NCI-H526 (cell line): ENCODE measurements around the gene PHLDB1.
"Not testable (repeated sequence)": the region's sequence is repeated elsewhere in the genome, so short reads cannot be mapped to it uniquely, and the experiment has no call there.

Source experiments
- DNase-seq, 2 experiments: peaks; one replicate each; lab custom pipeline; 2025; lab: John Stamatoyannopoulos, UW

PHLDB1 gene

DNA sequence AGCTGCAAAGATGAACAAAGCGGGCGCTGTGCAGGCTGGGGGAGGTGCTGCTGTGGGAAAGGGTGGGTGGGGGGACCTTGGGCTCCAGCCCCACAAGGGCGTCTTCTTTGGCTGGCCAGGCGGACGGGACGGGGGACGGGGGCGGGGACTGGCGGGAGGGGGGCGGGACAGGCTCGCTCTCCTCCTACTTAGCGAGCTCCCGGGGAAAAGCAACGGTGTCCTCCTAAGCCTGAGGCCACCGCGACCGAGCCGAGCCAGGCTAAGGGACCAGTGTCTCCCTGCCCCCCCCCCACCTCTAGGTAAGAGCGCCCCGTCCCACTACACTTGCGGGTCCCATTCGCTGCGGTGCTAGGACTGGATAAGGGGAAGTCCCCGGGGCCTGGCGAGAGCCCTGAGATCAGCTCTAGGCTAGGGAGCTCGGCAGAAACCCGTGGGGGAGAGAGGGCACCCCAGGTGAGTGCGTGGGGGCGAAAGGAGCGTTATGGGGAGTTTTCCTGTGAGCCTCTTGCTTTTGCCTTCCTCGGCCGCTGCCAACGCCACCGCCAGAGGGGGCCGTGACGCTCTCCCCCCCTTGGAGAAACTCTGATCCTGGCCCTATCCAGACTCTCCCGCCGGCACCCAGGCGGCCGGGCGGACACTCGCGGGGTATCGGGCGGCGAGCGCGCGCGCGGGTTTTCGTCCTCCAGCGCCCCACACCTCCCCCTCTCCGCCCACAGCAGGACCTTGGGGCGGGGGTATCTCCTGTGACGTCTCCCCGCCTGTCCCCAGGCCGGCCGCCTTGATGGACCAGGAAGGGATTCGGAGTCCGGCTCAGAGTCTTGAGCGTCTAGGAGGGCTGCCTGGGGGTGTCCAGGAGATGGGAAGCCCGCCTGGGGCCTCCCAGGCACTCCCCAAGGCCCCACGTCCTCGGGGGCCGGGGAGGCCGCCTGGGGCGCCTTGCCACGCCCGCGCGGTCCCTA lies at the start of gene PHLDB1:
TSS of gene PHLDB1 (plus strand) at position 215 of the 959 bp plus-strand sequence. CDS start 6,222 bp downstream, outside the sequence.
- peak in 1 of 2 experiments; percentile 88 for DNase-seq

DNA sequence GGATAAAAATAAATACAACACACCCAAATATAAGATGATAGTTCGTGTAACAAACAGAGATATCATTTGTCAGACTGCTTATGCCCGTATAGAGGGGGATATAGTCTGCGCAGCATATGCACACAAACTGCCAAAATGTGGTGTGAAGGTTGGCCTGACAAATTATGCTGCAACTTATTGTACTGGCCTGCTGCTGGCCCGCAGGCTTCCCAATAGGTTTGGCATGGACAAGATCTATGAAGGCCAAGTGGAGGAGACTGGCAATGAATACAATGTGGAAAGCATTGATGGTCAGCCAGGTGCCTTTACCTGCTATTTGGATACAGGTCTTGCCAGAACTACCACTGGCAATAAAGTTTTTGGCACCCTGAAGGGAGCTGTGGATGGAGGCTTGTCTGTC lies 46.6 kb upstream of the PHLDB1 start:
- DNase-seq = no peak

DNA sequence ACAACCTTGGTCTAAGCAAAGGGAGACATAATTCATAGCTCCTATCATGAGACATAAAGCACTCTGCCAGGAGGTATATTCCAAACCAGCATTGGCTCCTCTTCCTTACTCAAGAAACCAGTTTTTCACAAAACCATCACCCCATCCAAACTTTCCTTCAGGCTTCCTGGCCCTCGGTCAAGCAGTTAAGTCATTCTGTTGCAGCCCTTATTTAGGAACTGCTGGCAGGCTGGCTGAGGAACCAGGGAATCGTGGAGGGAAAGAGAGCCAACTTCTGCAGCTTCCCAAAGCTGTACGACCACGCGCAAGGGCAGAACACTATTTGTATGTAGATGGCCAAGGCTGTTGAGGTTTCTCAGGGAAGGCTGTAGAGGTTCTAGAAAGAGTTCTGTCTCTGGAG lies 42.4 kb upstream of the PHLDB1 start:
- DNase-seq = no peak

DNA sequence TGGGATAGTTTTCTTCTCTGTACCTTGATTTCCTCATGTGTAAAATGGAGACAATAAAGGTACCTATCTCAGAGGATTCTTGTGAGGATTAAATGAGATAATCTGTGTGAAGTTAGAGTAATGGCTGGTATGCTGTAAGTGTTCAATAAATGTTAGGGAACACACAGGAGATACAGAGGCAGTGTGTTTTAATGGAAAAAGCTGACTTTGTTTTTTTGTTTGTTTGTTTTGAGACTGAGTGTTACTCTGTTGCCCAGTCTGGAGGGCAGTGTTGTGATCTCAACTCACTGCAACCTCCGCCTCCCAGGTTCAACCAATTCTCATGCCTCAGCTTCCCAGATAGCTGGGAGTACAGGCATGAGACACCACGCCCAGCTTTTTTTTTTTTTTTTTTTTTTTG lies 37.7 kb upstream of the PHLDB1 start:
- no peak for DNase-seq

DNA sequence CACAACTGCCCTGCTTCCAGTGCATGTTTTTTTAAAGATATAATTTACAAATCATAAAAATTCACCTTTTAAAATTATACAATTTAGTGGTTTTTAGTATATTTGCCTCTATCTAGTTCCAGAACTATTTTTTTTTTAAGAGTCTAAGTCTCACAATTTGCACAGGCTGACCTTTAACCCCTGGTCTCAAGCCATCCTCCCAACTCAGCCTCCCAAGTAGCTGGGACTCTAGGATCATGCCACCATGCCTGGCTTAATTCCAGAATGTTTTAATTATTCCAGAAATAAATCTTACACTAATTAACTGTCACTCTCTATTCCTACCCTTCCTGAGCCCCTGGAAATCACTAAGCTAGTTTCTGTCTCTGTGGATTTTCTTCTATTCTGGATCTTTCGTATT lies 36.6 kb upstream of the PHLDB1 start:
- DNase-seq = no peak

DNA sequence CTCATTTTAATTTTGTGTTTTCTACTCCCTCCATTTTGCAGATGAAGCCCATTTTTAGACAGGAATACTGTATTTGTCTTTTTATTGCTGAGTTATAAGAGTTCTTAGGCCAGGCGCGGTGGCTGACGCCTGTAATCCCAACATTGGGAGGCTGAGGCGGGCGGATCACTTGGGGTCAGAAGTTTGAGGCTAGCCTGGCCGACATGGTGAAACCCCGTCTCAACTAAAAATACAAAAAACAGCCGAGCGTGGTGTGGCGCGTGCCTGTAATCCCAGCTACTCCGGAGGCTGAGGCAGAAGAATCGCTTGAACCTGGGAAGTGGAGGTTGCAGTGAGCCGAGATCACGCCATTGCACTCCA lies 35.7 kb upstream of the PHLDB1 start:
- peak in 1 of 2 experiments; percentile 59 for DNase-seq

DNA sequence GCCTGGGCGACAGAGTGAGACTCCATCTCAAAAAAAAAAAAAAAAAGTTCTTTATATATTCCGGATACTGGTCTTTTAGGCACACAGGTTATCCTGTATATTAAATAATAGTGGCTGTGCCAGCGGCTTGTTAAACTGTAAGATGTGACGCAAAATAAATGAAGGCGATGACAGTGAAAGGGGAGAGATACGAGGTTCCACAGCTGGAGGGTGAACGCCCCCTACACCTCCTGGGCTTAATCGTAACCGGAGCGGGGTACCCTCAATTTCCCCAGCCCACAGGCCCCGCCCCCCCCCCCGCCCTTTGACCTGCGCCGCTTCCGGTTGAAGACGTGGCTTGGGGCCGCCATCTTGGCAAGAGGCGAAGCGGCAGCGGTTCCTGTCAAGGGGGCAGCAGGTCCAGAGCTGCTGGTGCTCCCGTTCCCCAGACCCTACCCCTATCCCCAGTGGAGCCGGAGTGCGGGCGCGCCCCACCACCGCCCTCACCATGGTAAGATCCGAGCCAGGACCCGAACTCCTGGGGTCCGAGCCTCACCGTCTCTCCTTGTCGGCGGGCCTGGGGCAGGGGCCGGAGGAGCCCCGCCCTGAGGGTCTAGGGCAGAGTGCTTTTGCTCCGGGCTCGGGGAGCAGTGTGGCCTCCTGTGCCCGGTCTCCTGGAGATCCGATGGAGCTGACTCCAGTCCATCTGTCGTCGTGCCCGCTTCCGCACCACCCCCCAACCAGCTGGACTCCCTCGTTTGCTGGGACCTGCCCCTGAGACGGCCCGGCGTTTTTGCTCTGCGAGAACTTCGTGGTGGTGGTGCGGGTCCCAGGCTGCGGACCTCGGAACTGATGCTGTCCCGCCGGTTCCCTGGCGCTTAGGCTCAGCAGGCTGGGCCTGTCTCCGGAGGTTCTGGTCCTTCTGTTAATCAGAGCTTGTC lies 35.1 kb upstream of the PHLDB1 start, which contains the start of gene ARCN1:
TSS of gene ARCN1 (plus strand) at position 349 of the 920 bp plus-strand sequence. CDS start at position 488, 139 bp downstream.
- DNase-seq = peak; percentile 80 to 97

DNA sequence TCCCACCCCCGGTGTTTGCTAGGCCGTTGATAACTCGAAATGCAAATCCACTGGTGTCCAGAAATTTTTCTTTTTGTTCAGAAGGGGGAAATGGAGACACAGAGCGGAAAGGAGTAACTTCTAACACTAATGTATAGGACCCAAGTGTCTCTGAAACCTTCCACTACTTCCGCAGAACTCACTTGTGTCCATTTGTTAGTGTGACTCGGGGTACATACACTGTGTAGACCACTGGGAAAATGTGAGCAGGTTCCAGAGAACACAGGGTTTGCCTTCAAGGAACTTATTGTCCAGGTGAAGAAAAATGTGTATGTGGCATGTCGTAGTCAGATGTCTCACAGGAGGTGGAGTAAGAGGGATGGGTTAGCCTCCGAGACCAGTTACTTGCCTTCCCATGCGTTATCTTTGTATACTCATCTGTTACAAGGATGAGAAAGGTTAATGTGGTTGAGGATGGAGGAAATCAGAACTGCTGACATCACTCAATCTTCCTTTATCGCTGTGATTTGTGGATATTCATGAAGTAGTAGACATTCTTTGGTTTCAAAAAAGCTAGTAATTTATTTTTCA lies 34.3 kb upstream of the PHLDB1 start:
- DNase-seq = peak in 1 of 2 experiments; percentile 53

DNA sequence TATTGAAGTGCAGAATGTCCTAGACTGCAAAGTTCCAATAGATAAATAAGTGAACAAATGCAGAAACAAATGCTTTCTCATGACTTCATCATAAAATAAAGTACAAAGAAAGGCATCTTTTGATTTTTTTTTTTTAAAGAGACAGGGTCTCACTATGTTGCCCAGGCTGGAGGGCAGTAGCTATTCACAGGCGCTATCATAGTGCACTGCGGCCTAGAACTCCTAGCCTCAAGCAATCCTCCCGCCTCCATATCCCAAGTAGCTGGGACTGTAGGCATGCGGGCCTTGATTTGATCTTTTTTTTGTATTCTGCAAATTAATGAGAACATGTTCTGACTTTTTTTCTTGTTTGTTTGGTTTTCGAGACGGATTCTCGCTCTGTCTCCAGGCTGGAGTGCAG lies 32.8 kb upstream of the PHLDB1 start:
- DNase-seq = no peak

DNA sequence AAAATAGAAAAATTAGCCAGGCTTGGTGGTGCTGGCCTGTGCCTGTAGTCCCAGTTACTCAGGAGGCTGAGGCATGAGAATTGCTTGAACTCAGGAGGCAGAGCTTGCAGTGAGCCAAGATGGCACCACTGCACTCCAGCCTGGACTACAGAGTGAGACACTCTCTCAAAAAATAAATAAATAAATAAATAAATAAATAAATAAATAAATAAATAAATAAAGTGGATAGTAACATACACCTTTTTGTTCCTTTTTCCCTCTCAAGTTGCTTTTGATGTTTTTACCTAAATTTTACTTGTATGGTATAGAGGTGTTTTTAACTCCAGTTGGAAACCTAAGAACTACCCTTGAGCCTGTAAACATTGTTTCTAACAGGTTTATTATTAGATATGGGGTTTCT lies 29.4 kb upstream of the PHLDB1 start:
- not testable (repeated sequence) for DNase-seq

DNA sequence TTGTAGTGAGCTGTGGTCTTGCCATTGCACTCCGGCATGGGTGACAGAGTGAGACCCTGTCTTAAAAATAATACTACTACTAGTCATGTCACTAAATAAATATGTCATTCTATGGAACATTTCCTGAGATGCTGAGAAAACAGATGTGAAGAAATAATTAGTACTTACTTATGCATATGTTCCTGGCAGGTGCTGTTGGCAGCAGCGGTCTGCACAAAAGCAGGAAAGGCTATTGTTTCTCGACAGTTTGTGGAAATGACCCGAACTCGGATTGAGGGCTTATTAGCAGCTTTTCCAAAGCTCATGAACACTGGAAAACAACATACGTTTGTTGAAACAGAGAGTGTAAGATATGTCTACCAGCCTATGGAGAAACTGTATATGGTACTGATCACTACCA lies 26.4 kb upstream of the PHLDB1 start:
- DNase-seq = no peak

DNA sequence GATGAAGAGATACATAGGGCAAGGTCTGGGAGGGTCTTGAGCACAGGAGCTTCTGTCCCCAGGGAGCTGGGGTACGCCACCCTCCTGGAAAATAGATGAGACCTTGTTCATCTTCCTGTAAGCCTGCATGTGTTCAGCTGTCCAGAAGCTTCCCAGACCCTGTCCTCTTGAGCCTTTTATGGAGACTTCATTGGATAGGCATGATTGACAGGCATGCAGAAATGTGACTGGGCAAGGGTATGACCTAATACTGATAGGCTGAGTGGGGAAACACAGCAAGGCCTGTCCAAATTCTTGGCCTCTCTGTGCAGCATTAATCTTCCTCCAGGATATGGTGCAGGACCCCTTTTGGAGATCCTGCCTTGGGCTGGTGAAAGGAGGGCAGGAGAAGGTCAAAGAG lies 19.5 kb upstream of the PHLDB1 start:
- peak in 1 of 2 experiments; percentile 45 for DNase-seq

DNA sequence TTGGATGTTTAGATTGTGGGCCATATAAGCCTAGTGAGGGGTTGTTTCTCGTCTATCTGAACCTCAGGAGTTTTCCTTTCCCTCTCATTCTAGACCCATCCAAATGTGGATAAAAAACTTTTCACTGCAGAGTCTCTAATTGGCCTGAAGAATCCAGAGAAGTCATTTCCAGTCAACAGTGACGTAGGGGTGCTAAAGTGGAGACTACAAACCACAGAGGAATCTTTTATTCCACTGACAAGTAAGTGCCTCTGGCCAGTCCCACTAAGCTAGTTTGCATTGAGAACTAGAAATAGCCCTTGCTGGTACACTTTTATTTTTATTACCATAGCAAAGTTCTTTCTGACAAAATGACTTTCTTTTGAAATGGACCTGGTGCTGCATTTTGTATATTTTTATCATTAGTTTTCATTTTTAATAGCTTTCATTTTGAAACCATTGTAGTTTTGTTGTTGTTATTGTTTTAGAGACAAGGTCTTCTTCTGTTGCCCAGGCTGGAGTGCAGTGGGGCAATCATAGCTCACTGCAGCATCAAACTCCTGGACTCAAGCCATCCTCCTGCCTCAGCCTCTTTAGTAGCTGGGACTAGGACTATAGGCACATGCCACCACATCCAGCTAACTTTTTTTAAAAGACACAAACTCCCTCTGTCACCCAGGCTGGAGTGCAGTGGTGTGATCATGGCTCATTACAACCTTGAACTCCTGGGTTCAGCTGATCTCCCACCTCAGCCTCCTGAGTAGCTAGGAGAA lies 14.6 kb upstream of the PHLDB1 start:
- DNase-seq = no peak

DNA sequence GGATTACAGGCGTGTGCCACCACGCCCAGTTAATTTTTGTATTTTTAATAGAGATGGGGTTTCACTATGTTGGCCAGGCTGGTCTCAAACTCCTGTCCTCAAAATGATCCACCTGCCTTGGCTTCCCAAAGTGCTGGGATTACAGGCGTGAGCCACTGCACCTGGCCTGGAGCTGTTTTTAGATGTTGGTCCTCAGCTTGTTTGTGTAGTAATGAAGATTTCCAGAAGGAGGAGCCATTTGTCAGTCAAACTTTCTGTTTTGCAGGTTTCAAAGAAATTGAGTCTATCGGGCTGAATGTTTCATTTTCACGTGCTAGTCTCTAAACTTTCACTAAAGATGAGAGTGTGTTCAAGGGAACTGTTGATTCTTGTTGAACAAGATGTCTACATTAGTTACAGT lies 12.4 kb upstream of the PHLDB1 start:
- DNase-seq = peak in 1 of 2 experiments; percentile 72

DNA sequence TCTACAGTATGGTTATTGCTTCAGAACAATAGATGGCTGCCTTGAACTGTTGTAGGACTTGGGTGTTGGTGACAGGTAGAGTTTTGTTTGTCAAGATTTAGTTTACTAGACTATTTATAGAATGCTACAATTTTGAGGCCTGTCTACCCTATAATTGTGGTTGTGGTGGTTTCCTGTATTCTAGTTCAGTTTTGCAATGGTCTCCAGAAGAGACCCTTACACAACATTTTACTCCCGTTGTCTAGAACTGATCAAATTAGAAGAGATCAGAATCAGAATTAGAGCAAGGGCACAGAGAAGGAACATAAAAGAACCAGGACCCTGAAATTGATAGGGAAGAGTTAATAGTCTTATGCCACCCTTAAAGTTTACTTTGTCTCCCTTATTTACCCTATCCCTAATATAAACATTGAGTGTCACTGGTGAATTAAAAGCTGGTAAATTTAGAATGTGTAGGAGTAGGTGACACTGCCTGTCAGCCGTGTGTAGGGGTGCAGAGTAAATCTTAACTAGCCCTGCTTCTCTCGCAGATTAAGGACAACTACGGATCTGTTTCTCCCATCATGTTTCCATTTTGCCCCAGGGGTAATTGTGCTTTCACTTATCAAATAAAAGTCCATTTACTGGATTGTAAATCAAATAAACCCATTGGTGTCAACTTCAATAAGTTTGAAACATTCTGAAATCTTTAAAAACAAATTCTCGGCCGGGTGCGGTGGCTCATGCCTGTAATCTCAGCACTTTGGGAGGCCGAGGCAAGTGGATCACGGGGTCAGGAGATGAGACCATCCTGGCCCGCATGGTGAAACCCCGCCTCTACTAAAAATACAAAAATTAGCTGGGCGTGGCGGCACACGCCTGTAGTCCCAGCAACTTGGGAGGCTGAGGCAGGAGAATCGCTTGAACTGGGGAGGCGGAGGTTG lies 10.9 kb upstream of the PHLDB1 start:
- no peak for DNase-seq

DNA sequence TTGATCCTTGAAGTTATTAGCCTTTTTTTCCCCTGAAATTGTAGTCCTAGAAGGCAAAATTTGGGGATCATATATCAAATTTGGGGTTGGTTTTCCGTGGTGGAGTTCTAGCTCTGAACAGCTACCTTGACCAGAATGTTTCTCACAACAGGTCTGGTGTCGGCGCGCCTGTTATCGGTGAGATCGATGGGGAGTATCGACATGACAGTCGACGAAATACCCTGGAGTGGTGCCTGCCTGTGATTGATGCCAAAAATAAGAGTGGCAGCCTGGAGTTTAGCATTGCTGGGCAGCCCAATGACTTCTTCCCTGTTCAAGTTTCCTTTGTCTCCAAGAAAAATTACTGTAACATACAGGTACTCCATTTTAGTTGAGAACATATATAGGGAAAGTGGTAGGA lies 9.9 kb upstream of the PHLDB1 start:
- DNase-seq = no peak

DNA sequence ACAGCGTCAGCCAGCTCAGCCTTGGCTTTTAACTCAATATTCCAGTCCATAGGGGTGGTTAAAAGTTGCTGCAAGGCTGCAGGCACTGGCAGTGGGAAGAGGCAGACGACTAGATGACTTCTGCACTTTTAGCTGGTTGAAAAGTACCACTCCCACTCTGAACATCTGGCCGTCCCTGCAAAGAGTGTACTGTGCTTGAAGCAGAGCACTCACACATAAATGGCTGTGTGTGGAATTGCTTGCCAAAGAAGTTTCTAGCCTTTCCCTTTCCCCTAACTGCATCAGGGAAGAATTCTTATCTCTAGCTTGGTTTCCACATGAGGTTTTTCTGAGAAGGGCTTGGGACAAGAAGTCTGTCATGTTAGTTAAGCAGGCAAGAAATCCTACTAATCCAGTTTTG lies 5.1 kb upstream of the PHLDB1 start:
- DNase-seq = no peak

DNA sequence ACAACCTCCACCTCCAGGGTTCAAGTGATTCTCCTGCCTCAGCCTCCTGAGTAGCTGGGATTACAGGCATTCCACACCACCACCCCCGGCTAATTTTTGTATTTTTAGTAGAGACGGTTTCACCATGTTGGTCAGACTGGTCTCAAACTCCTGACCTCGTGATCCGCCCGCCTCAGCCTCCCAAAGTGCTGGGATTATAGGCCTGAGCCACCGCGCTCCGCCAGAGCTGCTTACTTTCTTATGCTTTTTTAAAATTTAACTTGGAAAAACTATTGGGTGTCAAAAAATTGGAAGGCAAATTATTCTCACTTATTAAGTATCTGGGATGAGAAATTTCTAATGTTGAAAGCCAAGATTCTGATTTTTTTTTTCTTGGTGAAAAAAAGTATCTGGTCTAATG lies 3.7 kb upstream of the PHLDB1 start:
- DNase-seq = not testable (repeated sequence)

DNA sequence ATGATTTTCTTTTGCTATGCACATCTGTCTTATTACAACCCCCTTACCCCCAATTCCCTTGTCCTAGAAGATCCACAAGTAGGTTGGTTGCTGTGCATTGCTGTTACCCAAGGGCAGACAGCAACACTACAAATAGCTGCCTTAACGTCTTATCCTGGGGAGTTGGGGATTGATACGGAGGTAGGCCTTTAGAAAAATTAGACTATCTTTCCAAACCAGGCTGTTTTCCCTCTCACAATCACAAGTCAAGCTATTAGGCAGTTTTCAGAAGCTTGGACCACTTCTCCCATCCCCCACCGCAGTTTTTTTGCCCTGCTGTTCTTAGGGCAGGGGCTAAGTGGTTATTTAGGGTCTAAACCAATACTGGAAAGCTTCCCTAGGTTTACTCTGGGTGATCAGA lies 2.8 kb upstream of the PHLDB1 start:
- no peak for DNase-seq

DNA sequence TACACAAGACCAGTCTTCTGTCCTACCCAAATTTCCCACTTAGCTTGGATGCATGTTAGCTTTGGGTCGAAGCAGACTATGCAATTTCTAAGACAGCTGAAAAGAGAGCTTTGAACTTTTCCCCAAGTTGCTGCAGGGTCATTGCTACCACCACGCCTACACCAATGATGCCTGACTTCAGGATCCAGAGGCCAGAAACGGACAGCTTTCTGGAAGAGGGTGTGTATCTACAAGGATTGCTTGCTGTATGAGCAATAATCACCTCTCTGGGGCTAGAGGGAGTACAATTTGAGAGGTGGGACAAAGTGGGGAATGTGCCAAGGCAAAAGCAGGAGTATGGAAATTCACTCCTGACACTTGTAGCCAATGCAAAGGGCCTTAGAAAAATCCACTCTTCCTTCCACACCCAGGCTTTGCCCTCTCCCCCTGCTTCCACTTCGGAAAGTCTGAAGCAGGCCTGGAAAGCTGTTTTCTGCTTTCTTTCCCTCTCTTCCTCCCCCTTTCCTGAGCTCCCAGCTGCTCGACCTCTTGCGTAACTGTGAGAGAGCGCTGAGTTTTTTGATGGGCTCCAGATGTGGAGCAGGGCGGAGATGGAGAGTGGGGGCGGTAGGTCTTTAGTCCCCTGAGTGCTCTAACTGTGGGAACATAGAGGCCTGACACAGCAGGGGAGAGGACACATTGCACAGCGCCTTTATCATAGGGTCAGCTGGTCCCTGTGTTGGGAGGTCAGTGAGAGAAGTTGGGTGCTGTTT lies 2.1 kb upstream of the PHLDB1 start:
- DNase-seq = no peak
